ENCODE results near the gene PIK3CB. TPM values are rescaled to one million over a fixed set of nuclear protein-coding genes. Genes with fewer than 3 reads are reported as not detected.

PIK3CB gene
- polyA plus RNA-seq, 1 donor from 2014 or later: 11.5 TPM

DNA sequence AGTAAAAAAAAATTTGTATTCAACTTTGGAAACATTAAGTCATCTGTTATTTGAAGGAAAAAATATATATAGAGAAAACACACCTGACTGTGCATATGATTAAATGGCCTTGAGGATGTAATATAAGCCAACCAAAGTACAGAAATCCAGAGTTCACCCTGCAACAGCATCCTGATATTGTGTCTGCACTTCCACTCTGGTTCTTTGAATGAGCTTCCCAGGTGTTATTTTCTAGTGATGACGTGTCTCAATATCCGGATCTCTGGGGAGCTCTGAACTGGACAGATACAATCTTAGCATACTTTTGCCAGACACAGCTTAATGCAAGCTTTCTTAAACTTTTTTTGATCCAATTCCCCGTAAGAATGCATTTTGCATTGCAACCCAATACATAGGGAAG, 19.5 kb upstream of the PIK3CB start:
- Histone ChIP-seq H3K27me3 (ENCODE audit: insufficient read depth, low read depth, low read length) (no peaks in the 10 kb centered on the region), H3F3A (ENCODE audit: insufficient read depth, low read length, poor library complexity, severe bottlenecking) (no peaks in the 10 kb centered on the region), H3K4me3 (ENCODE audit: low read length) (no peak overlapping the region), H3K79me2 (replicated peaks; ENCODE audit: insufficient read depth, low read length) (no peaks in the 10 kb centered on the region), H2AFZ (ENCODE audit: low read depth, low read length) (no peak overlapping the region), H3K9ac (ENCODE audit: low read length) (no peak overlapping the region), H3K4me2 (ENCODE audit: low read length) (no peak overlapping the region), H3K9me2 (ENCODE audit: insufficient read depth, low read length) (no peaks in the 10 kb centered on the region), H3K27ac (ENCODE audit: low read length) (no peak overlapping the region), H3K36me3 (ENCODE audit: insufficient read depth, low read length) (no peaks in the 10 kb centered on the region), H3K9me3 (ENCODE audit: low read length) (no peaks in the 10 kb centered on the region), H4K20me1 (ENCODE audit: insufficient read depth) (no peaks in the 10 kb centered on the region)
- TF ChIP-seq POLR2AphosphoS5 (IDR thresholded peaks at IDR 0.05) (no peak), RAD21 (conservative IDR thresholded peaks at IDR 0.05) (no peak), EZH2 (IDR thresholded peaks at IDR 0.05; ENCODE audit: borderline replicate concordance, insufficient read depth, low read length, poor library complexity, severe bottlenecking) (no peak)
- TF ChIP-seq, protein P1, sequence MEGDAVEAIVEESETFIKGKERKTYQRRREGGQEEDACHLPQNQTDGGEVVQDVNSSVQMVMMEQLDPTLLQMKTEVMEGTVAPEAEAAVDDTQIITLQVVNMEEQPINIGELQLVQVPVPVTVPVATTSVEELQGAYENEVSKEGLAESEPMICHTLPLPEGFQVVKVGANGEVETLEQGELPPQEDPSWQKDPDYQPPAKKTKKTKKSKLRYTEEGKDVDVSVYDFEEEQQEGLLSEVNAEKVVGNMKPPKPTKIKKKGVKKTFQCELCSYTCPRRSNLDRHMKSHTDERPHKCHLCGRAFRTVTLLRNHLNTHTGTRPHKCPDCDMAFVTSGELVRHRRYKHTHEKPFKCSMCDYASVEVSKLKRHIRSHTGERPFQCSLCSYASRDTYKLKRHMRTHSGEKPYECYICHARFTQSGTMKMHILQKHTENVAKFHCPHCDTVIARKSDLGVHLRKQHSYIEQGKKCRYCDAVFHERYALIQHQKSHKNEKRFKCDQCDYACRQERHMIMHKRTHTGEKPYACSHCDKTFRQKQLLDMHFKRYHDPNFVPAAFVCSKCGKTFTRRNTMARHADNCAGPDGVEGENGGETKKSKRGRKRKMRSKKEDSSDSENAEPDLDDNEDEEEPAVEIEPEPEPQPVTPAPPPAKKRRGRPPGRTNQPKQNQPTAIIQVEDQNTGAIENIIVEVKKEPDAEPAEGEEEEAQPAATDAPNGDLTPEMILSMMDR (IDR thresholded peaks at IDR 0.05; ENCODE audit: poor library complexity, severe bottlenecking): no peak

DNA sequence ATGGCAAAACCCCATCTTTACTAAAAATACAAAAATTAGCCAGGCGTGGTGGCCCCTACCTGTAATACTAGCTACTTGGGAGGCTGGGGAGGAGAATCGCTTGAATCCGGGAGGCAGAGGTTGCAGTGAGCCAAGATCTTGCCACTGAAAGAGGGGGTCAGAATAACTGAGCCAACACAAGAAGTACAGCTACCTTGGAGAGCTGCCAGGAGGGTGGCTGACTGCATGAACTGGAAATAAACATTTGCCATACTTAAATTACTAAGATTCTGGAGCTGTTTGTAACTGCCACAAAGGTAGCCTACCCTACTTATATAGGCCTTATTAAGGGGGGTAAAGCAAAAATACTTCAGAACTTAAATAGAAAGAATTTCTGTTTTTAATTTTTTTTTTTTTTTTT, 15.4 kb upstream of the PIK3CB start:
- no peak overlapping the region for H2AFZ ChIP-seq (ENCODE audit: low read depth, low read length)
- no peak overlapping the region for H3K4me3 ChIP-seq (ENCODE audit: low read length)
- no peaks in the 10 kb centered on the region for H3K79me2 ChIP-seq (replicated peaks; ENCODE audit: insufficient read depth, low read length)
- no peak overlapping the region for H3K4me2 ChIP-seq (ENCODE audit: low read length)
- H4K20me1 ChIP-seq (ENCODE audit: insufficient read depth): no peaks in the 10 kb centered on the region
- no peaks in the 10 kb centered on the region for H3K9me3 ChIP-seq (ENCODE audit: low read length)
- no peak overlapping the region for H3K9ac ChIP-seq (ENCODE audit: low read length)
- TF ChIP-seq, protein P1 (IDR thresholded peaks at IDR 0.05; ENCODE audit: poor library complexity, severe bottlenecking): no peak
- TF ChIP-seq RAD21 (conservative IDR thresholded peaks at IDR 0.05): no peak
- TF ChIP-seq SMC3 (conservative IDR thresholded peaks at IDR 0.05; ENCODE audit: poor library complexity): no peak
- H3K27ac ChIP-seq (ENCODE audit: low read length): no peak overlapping the region
- H3F3A ChIP-seq (ENCODE audit: insufficient read depth, low read length, poor library complexity, severe bottlenecking): no peaks in the 10 kb centered on the region
- H3K36me3 ChIP-seq (ENCODE audit: insufficient read depth, low read length): no peaks in the 10 kb centered on the region
- H3K9me2 ChIP-seq (ENCODE audit: insufficient read depth, low read length): no peaks in the 10 kb centered on the region
- no peaks in the 10 kb centered on the region for H3K27me3 ChIP-seq (ENCODE audit: insufficient read depth, low read depth, low read length)

DNA sequence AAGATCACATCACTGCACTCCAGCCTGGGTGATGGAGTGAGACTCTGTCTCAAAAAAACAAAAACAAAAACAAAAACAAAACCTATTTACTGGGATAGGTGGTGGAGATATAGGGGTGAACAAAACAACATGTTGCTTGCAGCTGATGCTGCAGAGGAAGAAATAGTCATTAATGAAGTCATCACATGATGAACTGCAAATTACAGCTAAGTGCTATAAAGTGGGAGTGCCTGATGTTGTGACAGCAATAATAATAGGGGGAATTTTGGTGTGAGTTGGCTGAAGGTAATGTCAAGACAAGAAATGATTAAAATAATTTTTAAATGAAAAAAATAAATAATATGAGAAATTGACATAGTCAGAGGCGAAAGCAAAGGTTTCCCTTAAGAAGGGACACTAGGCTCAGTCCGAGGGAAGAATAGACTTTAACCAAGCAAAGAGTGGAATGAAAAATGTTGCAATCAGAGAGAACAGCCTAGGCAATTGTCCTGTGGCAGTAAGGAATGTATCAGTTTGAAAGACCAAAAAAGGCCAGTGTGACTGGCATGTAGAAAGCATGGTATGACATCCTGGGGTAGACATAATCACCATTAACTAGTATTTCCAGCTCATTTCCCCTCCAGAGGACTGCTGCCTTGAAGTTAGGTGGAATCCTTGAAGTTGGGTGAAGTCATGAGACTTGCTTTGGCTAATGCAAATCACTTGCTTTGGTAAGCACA, 14.7 kb upstream of the PIK3CB start:
- H3F3A ChIP-seq (ENCODE audit: insufficient read depth, low read length, poor library complexity, severe bottlenecking): no peaks in the 10 kb centered on the region

More for the DNA sequence above, 14.7 kb upstream of the PIK3CB start:
- Histone ChIP-seq H3K27ac (ENCODE audit: low read length) (no peak overlapping the region), H3K4me3 (ENCODE audit: low read length) (no peak overlapping the region), H3K9me2 (ENCODE audit: insufficient read depth, low read length) (no peaks in the 10 kb centered on the region), H3K27me3 (ENCODE audit: insufficient read depth, low read depth, low read length) (no peaks in the 10 kb centered on the region), H3K9ac (ENCODE audit: low read length) (no peak overlapping the region), H3K36me3 (ENCODE audit: insufficient read depth, low read length) (no peaks in the 10 kb centered on the region), H2AFZ (ENCODE audit: low read depth, low read length) (no peak overlapping the region), H3K9me3 (ENCODE audit: low read length) (no peaks in the 10 kb centered on the region), H4K20me1 (ENCODE audit: insufficient read depth) (no peaks in the 10 kb centered on the region), H3K4me2 (ENCODE audit: low read length) (no peak overlapping the region), H3K79me2 (replicated peaks; ENCODE audit: insufficient read depth, low read length) (no peaks in the 10 kb centered on the region)
- no peak for TF ChIP-seq SMC3 (conservative IDR thresholded peaks at IDR 0.05; ENCODE audit: poor library complexity)
- TF ChIP-seq, protein P1 (IDR thresholded peaks at IDR 0.05; ENCODE audit: poor library complexity, severe bottlenecking): no peak
- no peak for TF ChIP-seq EP300 (conservative IDR thresholded peaks at IDR 0.05; ENCODE audit: poor library complexity, severe bottlenecking)
- no peak for TF ChIP-seq EZH2 (IDR thresholded peaks at IDR 0.05; ENCODE audit: borderline replicate concordance, insufficient read depth, low read length, poor library complexity, severe bottlenecking)
- no peak for TF ChIP-seq RAD21 (conservative IDR thresholded peaks at IDR 0.05)
- TF ChIP-seq, protein P2, sequence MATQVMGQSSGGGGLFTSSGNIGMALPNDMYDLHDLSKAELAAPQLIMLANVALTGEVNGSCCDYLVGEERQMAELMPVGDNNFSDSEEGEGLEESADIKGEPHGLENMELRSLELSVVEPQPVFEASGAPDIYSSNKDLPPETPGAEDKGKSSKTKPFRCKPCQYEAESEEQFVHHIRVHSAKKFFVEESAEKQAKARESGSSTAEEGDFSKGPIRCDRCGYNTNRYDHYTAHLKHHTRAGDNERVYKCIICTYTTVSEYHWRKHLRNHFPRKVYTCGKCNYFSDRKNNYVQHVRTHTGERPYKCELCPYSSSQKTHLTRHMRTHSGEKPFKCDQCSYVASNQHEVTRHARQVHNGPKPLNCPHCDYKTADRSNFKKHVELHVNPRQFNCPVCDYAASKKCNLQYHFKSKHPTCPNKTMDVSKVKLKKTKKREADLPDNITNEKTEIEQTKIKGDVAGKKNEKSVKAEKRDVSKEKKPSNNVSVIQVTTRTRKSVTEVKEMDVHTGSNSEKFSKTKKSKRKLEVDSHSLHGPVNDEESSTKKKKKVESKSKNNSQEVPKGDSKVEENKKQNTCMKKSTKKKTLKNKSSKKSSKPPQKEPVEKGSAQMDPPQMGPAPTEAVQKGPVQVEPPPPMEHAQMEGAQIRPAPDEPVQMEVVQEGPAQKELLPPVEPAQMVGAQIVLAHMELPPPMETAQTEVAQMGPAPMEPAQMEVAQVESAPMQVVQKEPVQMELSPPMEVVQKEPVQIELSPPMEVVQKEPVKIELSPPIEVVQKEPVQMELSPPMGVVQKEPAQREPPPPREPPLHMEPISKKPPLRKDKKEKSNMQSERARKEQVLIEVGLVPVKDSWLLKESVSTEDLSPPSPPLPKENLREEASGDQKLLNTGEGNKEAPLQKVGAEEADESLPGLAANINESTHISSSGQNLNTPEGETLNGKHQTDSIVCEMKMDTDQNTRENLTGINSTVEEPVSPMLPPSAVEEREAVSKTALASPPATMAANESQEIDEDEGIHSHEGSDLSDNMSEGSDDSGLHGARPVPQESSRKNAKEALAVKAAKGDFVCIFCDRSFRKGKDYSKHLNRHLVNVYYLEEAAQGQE (IDR thresholded peaks at IDR 0.05; ENCODE audit: borderline replicate concordance): no peak
- TF ChIP-seq TAF1 (IDR thresholded peaks at IDR 0.05; ENCODE audit: low read depth): no peak
- no peak for TF ChIP-seq POLR2AphosphoS5 (IDR thresholded peaks at IDR 0.05)
- TF ChIP-seq MXI1 (conservative IDR thresholded peaks at IDR 0.05; ENCODE audit: poor library complexity, severe bottlenecking): no peak
